ENCODE data around the gene KPNA1. TPM values are rescaled to one million over a fixed set of nuclear protein-coding genes. Genes with fewer than 3 reads are reported as not detected.

The KPNA1 gene
- total RNA-seq, 2 donors from 2014 or later: 30.7 to 59.2 TPM

DNA sequence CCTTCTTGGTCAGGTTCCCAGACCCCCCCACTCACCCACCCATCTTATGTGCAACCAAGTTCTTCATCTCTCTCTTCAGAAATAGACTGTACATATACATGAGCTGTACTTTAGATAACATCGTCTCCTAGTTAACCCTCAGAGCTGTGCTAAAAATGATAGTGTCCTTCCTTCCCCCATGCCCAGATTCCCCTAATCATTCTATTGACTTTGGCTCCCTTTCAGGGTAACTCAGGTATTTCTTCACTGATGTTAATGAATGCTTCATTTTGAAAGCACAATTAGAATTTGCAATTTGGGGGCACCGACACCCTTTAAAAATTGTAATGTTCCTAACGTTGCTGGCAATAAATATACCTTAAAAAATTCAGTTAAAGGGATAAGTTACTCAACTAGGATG lies 38.4 kb upstream of the KPNA1 start:
- Histone ChIP-seq H3K27ac (no peak overlapping the region), H3K4me1 (ENCODE audit: control insufficient read depth in 1 of 2, low read depth in 2 of 2) (no peaks in the 10 kb centered on the region), H3K9me3 (no peaks in the 10 kb centered on the region), H3K27me3 (replicated peaks; ENCODE audit: insufficient read depth) (no peaks in the 10 kb centered on the region), H3K36me3 (peaks cover 44% of the 10 kb centered on the region), H3K4me3 (no peak overlapping the region)
- TF ChIP-seq CTCF (IDR thresholded peaks at IDR 0.05): no peak
- DNase-seq (ENCODE audit: low spot score): no peak
- no peak for ATAC-seq (ENCODE audit: insufficient number of reproducible peaks, low FRiP score, low read depth)

DNA sequence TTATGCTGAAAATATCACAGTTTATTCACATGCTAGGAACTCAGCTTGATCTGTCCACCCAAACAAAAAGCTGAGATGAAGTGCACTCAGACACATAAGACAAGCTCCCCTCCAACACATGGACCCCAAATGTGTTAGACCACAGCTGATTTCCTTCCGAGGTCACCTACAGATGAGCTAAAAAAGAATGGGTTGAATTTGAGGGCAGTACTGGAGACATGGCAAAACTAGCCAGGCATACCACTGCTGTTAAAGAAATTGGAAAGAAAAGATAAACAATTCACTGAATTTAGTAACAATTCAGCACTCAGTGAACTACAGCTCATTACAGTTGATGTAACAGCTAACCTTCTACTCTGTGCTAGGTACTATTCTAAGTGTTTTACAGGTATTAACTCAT lies 33.9 kb upstream of the KPNA1 start:
- Histone ChIP-seq H3K9me3 (no peaks in the 10 kb centered on the region), H3K4me1 (ENCODE audit: control insufficient read depth in 1 of 2, low read depth in 2 of 2) (no peaks in the 10 kb centered on the region), H3K4me3 (no peak overlapping the region), H3K36me3 (peaks cover 26% of the 10 kb centered on the region), H3K27ac (no peak overlapping the region), H3K27me3 (replicated peaks; ENCODE audit: insufficient read depth) (no peaks in the 10 kb centered on the region)
- DNase-seq (ENCODE audit: low spot score) (no peak), ATAC-seq (ENCODE audit: insufficient number of reproducible peaks, low FRiP score, low read depth) (no peak)
- TF ChIP-seq CTCF (IDR thresholded peaks at IDR 0.05): no peak

GRCh38 chr3:122548076-122548475 lies 33.3 kb upstream of the KPNA1 start:
- Histone ChIP-seq H3K4me1 (ENCODE audit: control insufficient read depth in 1 of 2, low read depth in 2 of 2) (no peaks in the 10 kb centered on the region), H3K27me3 (replicated peaks; ENCODE audit: insufficient read depth) (no peaks in the 10 kb centered on the region), H3K4me3 (no peak overlapping the region), H3K27ac (no peak overlapping the region), H3K36me3 (peaks cover 32% of the 10 kb centered on the region), H3K9me3 (no peaks in the 10 kb centered on the region)
- DNase-seq (ENCODE audit: low spot score): no peak
- no peak for ATAC-seq (ENCODE audit: insufficient number of reproducible peaks, low FRiP score, low read depth)
- no peak for TF ChIP-seq CTCF (IDR thresholded peaks at IDR 0.05)

DNA sequence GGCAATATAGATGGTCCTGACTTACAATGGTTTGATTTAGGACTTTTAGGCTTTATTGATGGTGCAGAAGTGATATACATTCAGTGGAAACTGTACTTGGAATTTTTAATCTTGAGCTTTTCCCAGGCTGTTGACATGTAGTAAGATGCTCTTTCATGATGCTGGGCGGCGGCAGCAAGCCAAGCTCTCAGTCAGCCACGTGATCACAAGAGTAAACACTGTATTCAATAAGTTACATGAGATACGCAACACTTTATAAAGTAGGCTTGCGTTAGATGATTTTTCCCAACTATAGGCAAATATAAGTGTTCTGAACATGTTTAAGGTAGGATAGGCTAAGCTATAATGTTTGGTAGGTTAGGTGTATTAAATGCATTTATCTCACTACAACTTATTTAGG lies 31.4 kb upstream of the KPNA1 start:
- Histone ChIP-seq H3K27ac (no peak overlapping the region), H3K36me3 (peaks cover 23% of the 10 kb centered on the region), H3K27me3 (replicated peaks; ENCODE audit: insufficient read depth) (no peaks in the 10 kb centered on the region), H3K4me1 (ENCODE audit: control insufficient read depth in 1 of 2, low read depth in 2 of 2) (no peaks in the 10 kb centered on the region), H3K9me3 (no peaks in the 10 kb centered on the region), H3K4me3 (no peak overlapping the region)
- DNase-seq (ENCODE audit: low spot score) (no peak), ATAC-seq (ENCODE audit: insufficient number of reproducible peaks, low FRiP score, low read depth) (no peak)
- TF ChIP-seq CTCF (IDR thresholded peaks at IDR 0.05): no peak

- TF ChIP-seq CTCF (IDR thresholded peaks at IDR 0.05): no peak
- H3K27me3 ChIP-seq (replicated peaks; ENCODE audit: insufficient read depth): no peaks in the 10 kb centered on the region
- H3K9me3 ChIP-seq: no peaks in the 10 kb centered on the region
- H3K36me3 ChIP-seq: peaks cover 40% of the 10 kb centered on the region
- no peak for DNase-seq (ENCODE audit: low spot score)
- no peak overlapping the region for H3K27ac ChIP-seq
- H3K4me1 ChIP-seq (ENCODE audit: control insufficient read depth in 1 of 2, low read depth in 2 of 2): no peaks in the 10 kb centered on the region
- no peak for ATAC-seq (ENCODE audit: insufficient number of reproducible peaks, low FRiP score, low read depth)
- no peak overlapping the region for H3K4me3 ChIP-seq
Measured at GRCh38 chr3:122538956-122539490, 24.3 kb upstream of the KPNA1 start.
